Choroid plexus epithelial cell (primary cell): ENCODE data around the gene KCNQ1.

ENCODE experiments used
- DNase-seq: peaks from one replicate; pipeline ENCODE4 v3.0.0-alpha.2; 2010; ENCODE audit warnings: low read depth
- H3K4me3 ChIP-seq: 2 replicates; pipeline ENCODE4 v1.5.1; 2011; ENCODE audit warnings: low read depth, mild to moderate bottlenecking, control low read depth, low read length, moderate library complexity
- CTCF ChIP-seq: conservative IDR thresholded peaks from 2 replicates; pipeline ENCODE4 v1.5.1; 2011; ENCODE audit warnings: low read depth, mild to moderate bottlenecking, control low read depth, inconsistent platforms, low read length, moderate library complexity

KCNQ1 gene

GRCh38 chr11:2421226-2421994 is 23.4 kb upstream of the KCNQ1 start:
- TF ChIP-seq CTCF = no peak
- H3K4me3 ChIP-seq = no peak overlapping the region
- no peak for DNase-seq

DNA sequence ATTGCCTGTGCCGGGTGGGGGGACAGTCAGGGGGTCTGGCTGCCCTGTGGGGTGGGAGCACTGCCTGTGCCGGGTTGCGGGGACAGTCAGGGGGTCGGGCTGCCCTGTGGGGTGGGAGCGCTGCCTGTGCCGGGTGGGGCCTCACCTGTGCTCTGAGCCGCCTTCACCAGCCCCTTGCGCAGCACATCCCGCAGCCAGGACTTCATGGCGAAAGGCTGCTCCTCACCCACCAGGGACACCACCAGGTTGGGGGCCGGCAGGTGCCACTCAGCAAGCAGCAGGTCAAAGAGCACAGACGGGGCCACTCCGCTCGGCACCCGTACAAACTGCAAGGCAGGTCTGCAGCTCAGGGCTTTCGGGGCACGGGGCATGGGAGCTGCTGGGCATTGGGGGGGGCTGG is 22.8 kb upstream of the KCNQ1 start:
- DNase-seq = no peak
- TF ChIP-seq CTCF = no peak
- no peak overlapping the region for H3K4me3 ChIP-seq

DNA sequence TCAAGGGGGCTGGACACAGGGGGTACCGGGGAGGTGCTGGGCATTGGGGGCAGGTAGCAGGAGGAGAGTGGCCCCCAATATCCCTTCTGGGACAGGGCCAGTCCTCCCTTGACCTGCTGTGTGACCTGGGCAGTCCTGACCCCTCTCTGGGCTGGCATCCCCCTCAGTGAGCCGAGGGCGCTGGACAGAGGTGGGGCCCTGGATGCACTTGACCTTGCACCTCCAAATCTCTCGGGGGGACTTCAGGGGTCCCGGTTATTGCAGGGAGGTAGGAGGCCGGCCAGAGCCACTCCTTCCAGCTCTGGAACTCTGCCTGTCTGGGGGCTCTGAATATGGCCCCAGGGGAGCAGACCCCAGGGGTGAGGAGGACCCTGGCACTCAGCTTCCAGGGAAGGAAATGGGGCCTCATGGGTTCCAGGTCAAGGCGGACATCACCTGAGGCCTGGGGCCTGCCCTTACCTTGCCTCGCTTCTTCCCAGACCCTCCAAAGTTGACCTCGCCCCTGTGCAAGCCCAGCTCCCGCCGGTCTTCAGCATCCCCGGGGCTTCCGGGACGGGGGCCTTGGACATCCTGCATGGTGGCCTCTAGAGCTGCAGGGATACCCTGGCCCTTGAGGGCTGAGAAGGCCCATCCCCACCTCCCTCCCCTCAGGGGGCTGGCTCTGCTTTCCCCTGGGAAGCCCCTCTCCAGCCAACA is 22.2 kb upstream of the KCNQ1 start:
- no peak overlapping the region for H3K4me3 ChIP-seq
- no peak for DNase-seq
- no peak for TF ChIP-seq CTCF

DNA sequence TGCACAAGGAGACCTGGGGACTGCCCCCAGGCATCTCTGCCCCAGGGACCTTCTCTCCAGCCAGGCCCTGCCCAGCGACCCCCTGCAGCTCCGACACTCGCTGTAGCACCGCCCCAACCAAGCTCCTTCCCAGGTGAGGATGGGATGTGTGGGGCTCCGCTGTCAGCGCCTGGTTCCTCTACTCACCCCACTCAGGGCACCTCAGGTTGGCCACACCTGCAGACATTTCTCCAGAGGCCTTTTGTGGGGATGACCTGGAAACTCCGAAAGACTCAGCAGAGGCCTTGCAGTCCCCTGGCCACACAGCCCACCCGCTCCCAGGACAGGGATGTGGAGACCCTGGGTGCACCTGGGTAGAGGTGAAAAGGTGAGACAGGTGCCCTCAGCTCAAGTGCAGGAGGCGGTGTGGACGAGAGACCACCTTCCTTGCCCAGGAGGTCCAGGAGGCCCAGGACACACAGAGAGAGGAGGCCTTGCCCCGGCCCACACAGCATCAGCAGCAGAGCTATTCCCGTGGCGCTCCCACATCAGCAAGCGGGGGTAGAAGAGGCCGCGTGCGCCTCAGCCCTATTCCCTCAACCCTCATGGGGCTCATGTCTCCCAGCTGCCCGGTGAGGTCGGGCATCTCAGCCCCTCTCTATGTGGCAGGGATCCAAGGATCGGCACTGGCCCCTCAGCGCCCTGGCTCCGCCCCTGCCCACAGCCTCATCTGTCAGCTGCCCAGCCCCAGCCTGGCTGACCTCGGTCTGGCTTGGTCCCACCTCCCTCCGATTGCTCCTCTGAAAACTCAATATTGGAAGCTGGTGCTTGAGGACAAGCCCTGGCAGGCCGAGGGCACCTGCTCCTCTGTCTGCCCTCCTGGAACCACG is 21.4 kb upstream of the KCNQ1 start:
- H3K4me3 ChIP-seq = no peak overlapping the region
- no peak for TF ChIP-seq CTCF
- no peak for DNase-seq

DNA sequence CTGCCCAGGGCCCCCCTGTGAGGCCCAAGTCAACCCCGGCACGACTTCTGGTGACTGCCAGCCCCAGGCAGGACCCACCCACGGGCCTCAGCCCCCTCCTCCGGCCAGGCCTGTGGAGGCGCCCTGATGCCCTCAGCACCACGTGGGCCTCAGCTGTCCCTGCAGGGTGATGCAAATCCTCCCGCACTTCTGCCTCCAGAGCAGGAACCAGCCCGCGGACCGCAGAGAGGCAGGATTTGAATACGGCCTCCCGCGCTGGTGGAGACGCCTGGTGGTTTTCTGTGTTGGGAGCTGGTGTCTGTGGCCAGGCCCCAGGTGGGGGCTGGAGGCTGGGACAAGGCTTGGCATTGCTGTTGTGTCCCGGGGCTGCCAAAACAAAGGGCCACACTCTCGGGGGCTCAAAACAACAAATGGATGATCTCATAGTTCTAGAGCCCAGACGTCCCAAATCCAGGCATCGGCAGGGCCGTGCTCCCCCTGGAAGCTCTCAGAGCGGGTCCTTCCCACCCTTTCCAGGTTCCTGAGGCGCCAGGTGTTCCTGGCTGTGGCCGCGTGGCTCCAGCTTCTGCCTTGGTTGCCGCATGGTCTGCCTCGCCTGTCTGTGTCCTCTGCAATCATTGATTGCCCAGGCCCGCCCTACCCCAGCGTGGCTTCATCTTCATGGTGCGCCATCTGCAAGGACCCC is 19.9 kb upstream of the KCNQ1 start:
- TF ChIP-seq CTCF = no peak
- DNase-seq = no peak
- H3K4me3 ChIP-seq = no peak overlapping the region

- no peak overlapping the region for H3K4me3 ChIP-seq
- DNase-seq = no peak
- TF ChIP-seq CTCF = no peak
Observed at GRCh38 chr11:2425506-2425905, 19.3 kb upstream of the KCNQ1 start.
